GM12891 (cell line): Measurements from ENCODE around the gene KIF6.

Source experiments
- POLR2A ChIP-seq: IDR thresholded peaks from 2 replicates; pipeline ENCODE4 v1.6.1; 2011; ENCODE audit warnings: low read depth, low read length, control low read depth
- POLR2AphosphoS5 ChIP-seq: IDR thresholded peaks from 2 replicates; pipeline ENCODE4 v1.6.1; 2011; ENCODE audit warnings: low read depth, low read length, control low read depth

DNA sequence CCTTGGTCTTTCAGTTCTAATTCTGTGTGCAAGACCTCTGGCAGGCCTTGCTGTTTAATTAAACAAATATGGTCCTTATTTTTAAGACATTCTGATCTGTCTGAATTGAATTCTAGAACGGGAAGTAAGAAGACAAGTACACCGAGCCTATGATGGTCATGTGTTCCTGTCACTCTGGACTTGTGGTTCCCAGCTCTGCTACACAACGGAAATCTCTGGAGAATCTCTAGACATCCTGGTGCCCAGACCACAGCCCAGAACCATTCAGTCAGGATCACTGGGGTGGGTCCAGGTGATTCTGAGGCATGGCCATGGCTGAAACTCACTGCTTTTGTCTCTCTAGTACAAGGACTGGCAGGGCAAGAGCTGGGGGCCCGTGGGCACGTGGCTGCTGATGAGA lies 386.8 kb downstream of the KIF6 start:
- TF ChIP-seq POLR2AphosphoS5 (no peak), POLR2A (no peak)
